Right lung (tissue), 5 donors: Measurements from ENCODE around the gene SDK1. TPM values are rescaled to one million over a fixed set of nuclear protein-coding genes. Genes with fewer than 3 reads are reported as not detected.
"Not testable (repeated sequence)": the region's sequence is repeated elsewhere in the genome, so short reads cannot be mapped to it uniquely, and the experiment has no call there.

Experiments
- DNase-seq, 2 donors: peaks; one replicate each; pipeline ENCODE4 v3.0.0-alpha.2; 2013
- polyA plus RNA-seq, 5 donors: library from polyadenylated mRNA; unstranded; fragments of 120-200 nt; gene quantifications; one replicate each; pipeline versions ENCODE4 v1.2.1 to v1.2.3, GENCODE V29; 2013; ENCODE audit warnings: inconsistent platforms in 1 of 5, low replicate concordance in 1 of 5; ENCODE audit not compliant: insufficient read length in 5 of 5, insufficient read depth in 1 of 5

The SDK1 gene
- polyA plus RNA-seq, 5 donors: 8.1 to 19.5 (median 9.5) TPM

- peak; percentile 65 to 67 for DNase-seq
Observed at GRCh38 chr7:3725155-3726059, 424.4 kb downstream of the SDK1 start.

- peak; percentile 67 to 80 for DNase-seq
Observed at GRCh38 chr7:3730276-3730675, 429.2 kb downstream of the SDK1 start.

DNA sequence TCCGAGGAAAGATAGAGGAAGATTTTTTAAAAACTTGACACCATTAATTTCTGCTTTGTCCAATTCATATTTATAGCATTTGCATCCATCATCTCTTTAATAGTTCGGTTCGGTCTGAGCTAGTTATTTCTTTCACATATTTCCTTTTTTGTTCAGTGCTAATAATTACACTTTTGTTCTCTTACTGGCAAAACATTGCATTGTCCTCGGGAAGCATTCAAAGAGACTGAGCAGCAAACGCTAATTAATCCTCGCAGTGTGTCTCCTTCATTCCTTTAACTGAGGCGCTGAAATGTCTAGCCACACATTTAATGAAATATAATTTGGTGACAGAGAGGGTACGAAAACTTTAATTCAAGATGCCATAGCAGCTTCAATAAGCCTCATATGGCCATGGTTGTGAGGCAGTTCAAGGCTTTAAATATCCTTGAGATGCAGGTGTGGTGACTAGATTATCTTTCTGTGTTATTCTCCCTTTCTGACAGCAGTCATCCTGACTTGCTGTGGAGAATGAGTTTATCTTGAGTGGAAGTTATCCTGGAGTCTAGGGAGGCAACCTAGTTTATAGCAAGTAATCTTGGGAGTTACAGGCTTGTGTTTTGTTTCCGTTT, 431.4 kb downstream of the SDK1 start:
- no peak for DNase-seq

DNA sequence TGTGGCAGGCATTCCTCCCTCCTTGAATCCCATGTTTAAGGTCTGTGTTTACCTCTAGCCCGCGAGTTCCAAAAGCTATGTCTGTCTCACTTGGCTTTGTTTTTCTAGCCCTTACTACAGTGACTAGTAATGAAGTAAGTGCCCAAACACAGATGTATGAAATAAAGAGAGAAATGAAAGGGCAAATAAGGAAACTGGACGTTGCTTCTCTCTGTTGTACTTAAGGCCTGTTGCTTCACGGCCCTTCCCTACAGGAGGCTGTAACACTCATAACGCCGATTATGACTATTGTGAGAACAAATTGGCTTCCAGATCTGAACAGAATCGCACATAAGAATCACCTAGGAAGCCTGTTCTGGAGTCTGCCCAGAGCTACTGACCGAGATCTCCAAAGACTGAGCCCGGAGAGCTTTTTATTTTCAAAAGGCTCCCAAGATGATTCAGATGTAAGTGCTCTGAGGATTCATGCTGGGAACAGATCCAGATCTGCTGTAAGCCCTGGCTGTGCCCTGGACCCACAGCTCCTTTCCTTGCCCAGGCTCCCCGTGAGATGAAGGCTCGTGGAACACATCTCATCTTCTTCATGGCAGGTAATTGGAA, 432.6 kb downstream of the SDK1 start:
- DNase-seq: no peak

DNA sequence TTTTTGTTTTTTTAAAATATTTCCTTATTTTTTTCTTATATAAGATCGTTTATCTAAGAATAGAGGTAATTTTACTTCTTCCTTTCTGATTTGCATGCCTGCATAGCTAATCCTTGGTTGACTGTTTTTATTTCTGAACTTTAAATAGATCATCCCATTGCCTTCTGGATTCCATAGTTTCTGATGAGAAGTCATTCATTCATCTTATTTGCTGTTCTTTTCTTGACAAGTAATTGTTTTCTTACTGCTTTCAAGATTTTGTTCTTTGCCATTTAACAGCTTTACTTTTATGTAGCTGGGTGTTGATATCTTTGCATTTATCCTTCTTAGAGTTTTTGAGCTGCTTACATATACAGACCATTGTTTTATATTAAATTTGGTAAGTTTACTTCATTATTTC, 437.9 kb downstream of the SDK1 start:
- DNase-seq: no peak

- no peak for DNase-seq
Observed at GRCh38 chr7:3739983-3740382, 438.9 kb downstream of the SDK1 start.

- DNase-seq: no peak
Observed at GRCh38 chr7:3747467-3747866, 446.4 kb downstream of the SDK1 start.

- DNase-seq: no peak
Observed at GRCh38 chr7:3748389-3748788, 447.3 kb downstream of the SDK1 start.

DNA sequence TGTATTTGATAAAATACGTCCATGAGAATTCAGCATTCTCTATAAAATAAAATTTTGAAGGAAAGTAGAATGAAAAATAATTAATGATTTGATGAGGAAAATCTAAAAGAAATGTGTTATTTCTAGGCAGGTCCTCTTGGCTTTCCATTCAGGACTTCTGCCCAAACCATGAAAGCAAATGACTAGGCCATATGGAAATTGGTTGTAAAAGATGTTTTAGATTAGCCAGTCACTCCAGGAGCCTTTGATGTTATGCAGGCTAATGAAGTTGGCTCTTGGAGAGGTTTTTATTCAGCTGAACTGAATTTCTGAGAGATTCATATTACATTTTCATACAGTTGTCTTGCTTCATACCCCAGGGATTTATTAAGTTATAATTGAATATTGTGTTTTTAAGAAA, 452.8 kb downstream of the SDK1 start:
- DNase-seq: no peak

GRCh38 chr7:3754493-3755341, 453.7 kb downstream of the SDK1 start:
- DNase-seq: peak; percentile 77 to 90

- DNase-seq: not testable (repeated sequence)
Observed at GRCh38 chr7:3755778-3756453, 454.9 kb downstream of the SDK1 start.

DNA sequence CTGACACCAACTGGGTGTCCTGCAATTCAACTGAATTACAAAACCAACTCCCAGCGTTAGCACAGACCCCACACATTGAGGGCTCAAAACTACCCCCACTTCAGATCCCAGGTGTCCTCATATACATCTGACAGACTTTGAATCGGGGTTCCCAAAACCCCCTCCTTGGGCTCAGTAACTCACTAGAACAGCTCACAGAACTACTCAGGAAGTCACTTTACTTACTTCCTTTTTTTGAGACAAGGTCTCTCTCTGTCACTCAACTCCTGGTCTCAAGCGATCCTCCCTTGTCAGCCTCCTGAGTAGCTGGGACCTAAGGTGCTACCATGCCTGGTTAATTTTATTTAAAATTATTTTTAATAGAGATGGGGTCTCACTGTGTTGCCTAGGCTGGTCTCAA, 456.0 kb downstream of the SDK1 start:
- DNase-seq: no peak

DNA sequence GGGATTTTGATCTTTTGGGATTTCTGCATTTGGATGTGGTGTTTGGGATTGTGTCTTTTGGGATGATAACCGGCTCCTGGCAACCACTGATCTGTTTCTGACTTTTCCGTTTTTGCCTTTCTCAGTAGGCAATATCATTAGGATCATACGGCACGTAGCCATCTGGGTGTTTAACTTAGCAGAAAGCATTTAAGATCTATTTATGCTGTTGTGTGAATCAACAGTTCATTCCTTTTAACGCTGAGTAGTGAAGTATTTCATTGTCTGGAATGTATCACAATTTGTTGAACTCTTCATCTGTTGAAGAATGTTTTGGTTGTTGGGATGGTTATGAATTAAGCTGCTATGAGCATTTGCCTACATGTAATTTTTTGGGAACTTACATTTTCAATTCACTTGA, 459.6 kb downstream of the SDK1 start:
- peak in 1 of 2 donors; percentile 51 for DNase-seq

DNA sequence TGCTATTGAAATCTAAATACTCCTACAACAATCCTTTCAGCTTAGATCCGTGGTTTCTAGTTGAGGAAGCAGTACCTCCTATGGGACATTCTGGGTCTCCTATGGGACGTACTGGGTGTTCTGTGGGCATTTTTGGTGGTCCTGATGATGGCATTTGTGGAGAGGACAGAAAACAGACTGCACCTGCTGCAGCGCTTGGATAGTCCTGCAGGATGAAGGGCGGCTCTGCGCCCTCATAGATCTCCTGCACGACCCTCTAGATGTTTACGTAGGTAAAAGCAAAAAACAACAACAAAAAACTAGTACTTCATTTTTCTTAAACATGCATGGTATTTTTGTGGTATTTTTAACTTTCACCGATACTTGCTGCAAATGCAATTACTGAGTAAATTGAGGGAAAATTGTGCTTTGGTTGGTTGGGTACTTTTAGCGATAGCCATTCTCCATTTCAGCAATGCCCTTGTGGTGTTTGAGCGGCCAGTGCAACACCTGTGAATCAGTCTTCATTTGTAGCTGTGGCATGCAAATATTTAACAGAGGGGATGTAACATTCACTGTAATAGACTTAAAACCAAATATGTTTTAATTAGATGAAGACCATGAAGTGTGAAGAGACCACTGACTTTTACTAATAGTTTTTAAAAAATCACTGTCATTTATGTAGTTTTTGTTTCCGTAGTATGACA, 461.2 kb downstream of the SDK1 start:
- DNase-seq: no peak

- DNase-seq: no peak
Observed at GRCh38 chr7:3767917-3768777, 467.1 kb downstream of the SDK1 start.

DNA sequence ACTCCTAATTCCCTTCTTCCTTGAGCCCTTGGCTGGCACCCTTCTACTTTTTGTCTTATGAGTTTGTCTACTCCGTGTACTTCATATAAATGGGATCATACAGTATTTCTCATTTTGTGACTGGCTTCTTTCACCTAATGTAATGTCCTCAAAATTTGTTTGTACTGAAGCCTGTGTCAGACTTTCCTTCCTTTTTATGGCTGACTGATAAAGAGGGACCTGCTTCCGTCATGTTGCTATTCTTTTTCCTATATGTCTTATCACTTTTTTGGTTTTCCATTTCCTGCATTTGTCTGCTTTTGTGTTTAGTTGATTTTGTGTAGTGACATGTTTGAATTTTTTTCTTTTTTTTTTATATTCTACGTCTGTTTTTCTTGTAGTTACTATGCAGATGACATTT, 470.9 kb downstream of the SDK1 start:
- DNase-seq: no peak

DNA sequence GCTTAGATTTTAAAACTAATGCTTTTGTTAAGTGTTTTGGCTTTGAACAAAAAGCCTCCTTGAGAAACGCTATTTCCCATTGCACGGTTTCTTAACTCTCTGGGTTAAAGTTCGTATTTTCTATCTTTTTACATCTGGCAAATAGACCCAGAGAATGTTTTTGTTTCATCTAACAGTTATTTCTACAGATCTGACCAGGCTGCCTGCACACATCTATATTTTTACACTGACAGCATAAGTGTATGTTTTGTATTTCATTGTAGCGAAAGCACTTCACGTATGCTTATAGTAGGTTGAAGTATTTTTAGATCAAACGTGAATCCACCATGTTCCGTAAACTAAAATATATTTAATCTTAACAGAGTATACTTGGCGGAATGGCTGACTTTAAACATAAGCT, 477.3 kb downstream of the SDK1 start:
- DNase-seq: peak in 1 of 2 donors; percentile 13

DNA sequence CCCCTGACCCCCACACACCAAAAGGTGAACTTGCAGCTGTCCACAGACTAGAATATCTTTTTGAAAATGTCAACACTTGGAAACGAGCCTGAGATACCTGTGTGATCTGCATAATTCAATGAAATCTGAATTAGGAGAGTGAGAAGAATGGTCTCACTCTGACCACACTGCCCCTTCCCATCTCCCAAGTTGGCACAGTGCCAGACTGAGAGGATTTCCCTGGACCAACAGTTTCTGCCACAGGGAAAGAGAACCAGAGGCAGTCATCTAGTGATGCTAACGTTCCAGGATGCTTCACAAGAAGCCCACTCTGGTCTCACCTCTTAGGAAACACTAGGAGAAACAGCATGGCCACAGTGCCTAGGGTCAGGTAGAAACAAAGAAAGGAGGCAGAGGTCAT, 479.0 kb downstream of the SDK1 start:
- no peak for DNase-seq

GRCh38 chr7:3780525-3780924, 479.5 kb downstream of the SDK1 start:
- DNase-seq: no peak

GRCh38 chr7:3781607-3782006, 480.6 kb downstream of the SDK1 start:
- DNase-seq: no peak
